Brain microvascular endothelial cell (primary cell): Measurements from ENCODE around the gene ZC3H12D.

ENCODE experiments used
- DNase-seq: peaks from one replicate; pipeline ENCODE4 v3.0.0-alpha.2; 2020
- H3K27ac ChIP-seq: fragments of 250-450 bp; sonication (Bioruptor Pico); 2 replicates; pipeline ENCODE4 v1.5.1; 2020; ENCODE audit warnings: mild to moderate bottlenecking, moderate library complexity
- H3K27me3 ChIP-seq: fragments of 250-450 bp; sonication (Bioruptor Pico); replicated peaks from 2 replicates; pipeline ENCODE4 v1.5.1; 2020; ENCODE audit warnings: mild to moderate bottlenecking
- H3K36me3 ChIP-seq: fragments of 250-450 bp; sonication (Bioruptor Pico); replicated peaks from 2 replicates; pipeline ENCODE4 v1.5.1; 2020; ENCODE audit warnings: mild to moderate bottlenecking
- H3K4me3 ChIP-seq: 2 replicates; pipeline ENCODE4 v1.5.1; 2011; ENCODE audit warnings: low read depth, mild to moderate bottlenecking, control low read depth, low read length, moderate library complexity
- CTCF ChIP-seq: IDR thresholded peaks from 2 replicates; pipeline ENCODE4 v1.5.1; 2011; ENCODE audit warnings: low read depth, mild to moderate bottlenecking, moderate library complexity, low read length, control low read depth, inconsistent platforms; ENCODE audit errors: missing control alignments
- in situ Hi-C: cut with HindIII; loops from 2 replicates; pipeline ENCODE4 v1.10.0; 2017; ENCODE audit warnings: low sequenced_read_pairs, low pct_ligation_motif_present

The ZC3H12D gene

GRCh38 chr6:149474108-149474935 lies 10.5 kb downstream of the ZC3H12D start:
- Histone ChIP-seq H3K27ac (no peak overlapping the region), H3K4me3 (no peak overlapping the region), H3K27me3 (no peaks in the 10 kb centered on the region), H3K36me3 (no peaks in the 10 kb centered on the region)
- no peak for DNase-seq
- TF ChIP-seq CTCF = no peak
- in situ Hi-C loops = no loop called here

DNA sequence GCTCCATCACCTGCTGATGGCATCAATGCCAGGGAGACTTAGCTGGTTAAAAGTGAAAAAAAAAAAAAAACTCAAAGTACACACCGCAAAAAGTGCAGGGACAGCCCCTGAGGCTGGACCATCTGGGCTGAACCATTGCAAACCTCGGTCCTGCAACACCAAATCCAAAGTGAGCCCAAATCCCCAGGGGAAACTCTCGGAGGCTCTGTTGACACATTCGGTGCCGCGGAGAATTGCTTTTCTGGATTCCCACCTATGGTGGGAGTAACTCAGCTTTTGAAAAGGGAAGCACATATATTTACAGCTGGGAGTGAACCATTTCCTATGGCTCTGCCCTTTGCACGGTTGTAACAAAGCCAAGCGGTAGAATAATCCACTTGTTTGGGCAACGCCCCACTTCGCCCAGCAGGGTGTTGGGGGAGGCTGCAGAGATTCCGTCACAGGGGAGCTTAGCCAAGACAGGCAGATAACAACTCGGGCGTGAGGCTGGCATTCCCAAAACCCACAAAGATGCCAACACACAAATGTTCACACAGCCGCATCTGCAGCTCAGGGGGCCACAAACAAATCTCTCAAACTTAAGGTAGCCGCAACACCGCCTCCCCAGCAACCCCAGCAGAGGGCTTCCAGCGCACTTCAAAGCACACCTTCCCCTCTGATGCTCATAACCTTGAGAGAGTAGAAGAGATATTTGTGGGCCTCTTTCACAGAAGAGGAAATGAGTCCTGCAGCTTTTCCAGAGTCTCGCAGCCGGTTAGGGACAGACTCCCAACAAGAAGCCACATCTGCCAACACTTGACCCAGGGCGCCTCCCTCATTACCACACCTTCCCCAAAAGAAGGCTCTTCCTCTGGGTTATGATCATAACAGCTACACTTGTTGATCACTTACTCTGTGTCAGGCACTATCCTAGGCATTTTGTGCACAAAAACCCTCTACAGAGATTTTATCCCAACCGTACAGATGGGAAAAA lies 11.4 kb downstream of the ZC3H12D start:
- Histone ChIP-seq H3K4me3 (no peak overlapping the region), H3K27ac (no peak overlapping the region), H3K27me3 (no peaks in the 10 kb centered on the region), H3K36me3 (no peaks in the 10 kb centered on the region)
- no peak for DNase-seq
- no peak for TF ChIP-seq CTCF
- in situ Hi-C loops = no loop called here

GRCh38 chr6:149472241-149472640 lies 12.6 kb downstream of the ZC3H12D start:
- Histone ChIP-seq H3K27ac (no peak overlapping the region), H3K27me3 (no peaks in the 10 kb centered on the region), H3K36me3 (no peaks in the 10 kb centered on the region), H3K4me3 (no peak overlapping the region)
- no peak for DNase-seq
- in situ Hi-C loops = no loop called here
- TF ChIP-seq CTCF = no peak

- no peak for DNase-seq
- Histone ChIP-seq H3K36me3 (no peaks in the 10 kb centered on the region), H3K27me3 (no peaks in the 10 kb centered on the region), H3K27ac (no peak overlapping the region), H3K4me3 (no peak overlapping the region)
- no peak for TF ChIP-seq CTCF
- in situ Hi-C loops = no loop called here
Observed at GRCh38 chr6:149471801-149472200, 13.0 kb downstream of the ZC3H12D start.

DNA sequence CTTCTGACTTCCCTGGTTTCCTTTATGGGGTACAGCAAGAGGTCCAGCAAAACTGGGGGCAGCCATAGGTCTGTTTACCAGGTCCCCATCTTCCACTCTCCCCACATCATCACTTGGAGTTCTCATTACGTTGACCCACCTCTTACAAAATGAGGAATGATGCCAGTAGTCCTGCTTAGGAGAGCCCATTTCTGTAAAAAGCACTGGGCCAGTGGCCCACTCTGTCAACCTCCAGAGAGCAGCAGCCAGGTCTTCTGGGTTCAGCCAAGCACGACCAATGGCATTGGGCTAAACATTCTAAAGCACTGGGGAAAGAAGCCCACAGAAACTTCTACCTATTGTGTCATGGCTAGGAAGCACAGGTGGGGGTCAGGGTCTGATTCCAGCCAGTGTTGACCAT lies 13.9 kb downstream of the ZC3H12D start:
- Histone ChIP-seq H3K27me3 (no peaks in the 10 kb centered on the region), H3K27ac (no peak overlapping the region), H3K4me3 (no peak overlapping the region), H3K36me3 (no peaks in the 10 kb centered on the region)
- in situ Hi-C loops = no loop called here
- TF ChIP-seq CTCF = no peak
- DNase-seq = no peak
